ENCODE measurements around the gene SPATA2.
"Not testable (repeated sequence)": the region's sequence is repeated elsewhere in the genome, so short reads cannot be mapped to it uniquely, and the experiment has no call there.

Gene SPATA2, protein sequence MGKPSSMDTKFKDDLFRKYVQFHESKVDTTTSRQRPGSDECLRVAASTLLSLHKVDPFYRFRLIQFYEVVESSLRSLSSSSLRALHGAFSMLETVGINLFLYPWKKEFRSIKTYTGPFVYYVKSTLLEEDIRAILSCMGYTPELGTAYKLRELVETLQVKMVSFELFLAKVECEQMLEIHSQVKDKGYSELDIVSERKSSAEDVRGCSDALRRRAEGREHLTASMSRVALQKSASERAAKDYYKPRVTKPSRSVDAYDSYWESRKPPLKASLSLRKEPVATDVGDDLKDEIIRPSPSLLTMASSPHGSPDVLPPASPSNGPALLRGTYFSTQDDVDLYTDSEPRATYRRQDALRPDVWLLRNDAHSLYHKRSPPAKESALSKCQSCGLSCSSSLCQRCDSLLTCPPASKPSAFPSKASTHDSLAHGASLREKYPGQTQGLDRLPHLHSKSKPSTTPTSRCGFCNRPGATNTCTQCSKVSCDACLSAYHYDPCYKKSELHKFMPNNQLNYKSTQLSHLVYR

DNA sequence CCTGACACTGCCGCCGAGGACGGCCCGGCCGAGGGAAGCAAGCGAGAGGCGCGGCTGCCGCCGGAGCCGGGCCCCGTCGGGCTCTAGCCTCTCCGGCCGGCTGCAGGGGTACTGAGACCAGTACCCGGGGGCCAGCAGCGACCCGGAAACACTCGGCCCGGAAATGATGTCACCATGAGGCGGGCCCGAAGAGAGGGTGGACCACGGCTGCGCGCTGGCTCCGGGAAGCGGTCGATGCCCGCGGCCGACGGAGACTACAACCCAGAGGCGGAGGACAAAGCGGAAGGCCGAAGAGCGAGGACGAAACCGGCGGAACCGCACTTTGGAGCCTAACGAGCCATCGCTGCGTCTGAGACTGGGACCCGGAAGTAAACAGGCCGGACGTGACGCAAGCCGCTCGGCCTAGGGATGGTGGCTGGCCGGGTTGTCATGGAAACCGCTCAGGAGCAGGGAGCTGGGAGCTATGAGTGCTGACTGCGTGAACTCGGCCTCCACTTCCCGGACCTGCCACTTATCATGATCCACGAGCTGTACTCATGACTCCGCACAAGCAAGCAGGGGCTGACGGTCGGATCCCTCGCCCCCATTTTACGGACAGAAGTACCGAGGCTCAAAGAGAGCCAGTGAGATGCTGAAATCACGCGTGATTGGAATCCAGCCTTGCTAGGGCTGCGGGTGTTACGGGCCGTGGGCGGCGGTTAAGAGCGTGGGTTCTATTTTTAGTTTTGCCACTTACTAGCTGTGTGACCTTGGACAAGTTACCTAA lies at the start of gene SPATA2:
TSS of gene SPATA2 (minus strand) at position 150 of the 766 bp plus-strand sequence. CDS start 7,039 bp downstream, outside the sequence.
- DNase-seq (ENCODE audit: low read depth) = peak; percentile 89

DNA sequence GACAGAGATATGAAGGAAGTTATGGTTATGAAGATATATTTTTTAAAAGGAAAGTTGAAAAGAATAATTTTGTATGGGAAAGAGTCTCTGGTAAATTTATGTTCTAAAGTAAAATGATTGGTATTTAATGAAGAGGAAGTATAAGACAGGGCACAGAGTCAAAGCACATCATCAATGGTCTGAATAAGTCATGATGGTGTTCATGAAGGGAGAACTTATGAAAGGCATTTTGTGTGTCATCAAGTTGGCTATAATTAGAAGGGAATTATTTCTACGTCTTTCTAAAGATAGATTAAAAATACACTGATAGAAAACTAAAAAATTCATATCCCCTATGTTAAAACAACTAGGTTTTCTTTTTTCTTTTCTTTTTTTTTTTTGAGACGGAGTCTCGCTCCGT lies 46.1 kb upstream of the SPATA2 start:
- no peak for DNase-seq (ENCODE audit: low read depth)

DNA sequence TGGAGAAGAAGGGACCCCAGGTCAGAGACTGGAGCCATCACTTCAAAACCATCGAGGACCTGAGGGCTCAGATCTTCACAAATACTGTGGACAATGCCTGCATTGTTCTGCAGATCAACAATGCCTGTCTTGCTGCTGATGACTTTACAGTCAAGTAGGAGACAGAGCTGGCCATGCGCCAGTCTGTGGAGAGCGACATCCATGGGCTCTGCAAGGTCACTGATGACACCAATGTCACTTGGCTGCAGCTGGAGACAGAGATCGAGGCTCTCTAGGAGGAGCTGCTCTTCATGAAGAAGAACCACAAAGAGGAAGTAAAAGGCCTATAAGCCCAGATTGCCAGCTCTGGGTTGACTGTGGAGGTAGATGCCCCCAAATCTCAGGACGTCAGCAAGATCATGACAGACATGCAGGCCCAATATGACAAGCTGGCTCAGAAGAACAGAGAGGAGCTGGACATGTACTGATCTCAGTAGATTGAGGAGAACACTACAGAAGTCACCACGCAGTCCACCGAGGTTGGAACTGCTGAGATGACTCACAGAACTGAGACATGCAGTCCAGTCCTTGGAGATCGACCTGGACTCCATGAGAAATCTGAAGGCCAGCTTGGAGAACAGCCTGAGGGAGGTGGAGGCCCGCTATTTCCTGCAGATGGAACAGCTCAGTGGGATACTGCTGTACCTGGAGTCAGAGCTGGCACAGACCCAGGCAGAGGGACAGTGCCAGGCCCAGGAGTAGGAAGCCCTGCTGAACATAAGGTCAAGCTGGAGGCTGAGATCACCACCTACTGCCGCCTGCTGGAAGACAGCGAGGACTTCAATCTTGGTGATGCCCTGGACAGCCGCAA lies 42.0 kb upstream of the SPATA2 start:
- not testable (repeated sequence) for DNase-seq (ENCODE audit: low read depth)

DNA sequence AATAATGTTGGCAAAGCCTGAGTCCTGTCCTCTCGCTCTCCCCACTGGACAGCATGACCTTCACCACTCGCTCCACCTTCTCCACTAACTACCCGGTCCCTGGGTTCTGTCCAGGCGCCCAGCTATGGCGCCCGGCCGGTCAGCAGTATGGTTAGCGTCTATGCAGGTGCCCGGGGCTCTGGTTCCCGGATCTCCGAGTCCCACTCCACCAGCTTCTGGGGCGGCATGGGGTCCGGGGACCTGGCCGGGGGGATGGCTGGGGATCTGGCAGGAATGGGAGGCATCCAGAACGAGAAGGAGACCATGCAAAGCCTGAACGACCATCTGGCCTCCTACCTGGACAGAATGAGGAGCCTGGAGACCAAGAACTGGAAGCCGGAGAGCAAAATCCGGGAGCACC lies 41.4 kb upstream of the SPATA2 start:
- DNase-seq (ENCODE audit: low read depth) = no peak

DNA sequence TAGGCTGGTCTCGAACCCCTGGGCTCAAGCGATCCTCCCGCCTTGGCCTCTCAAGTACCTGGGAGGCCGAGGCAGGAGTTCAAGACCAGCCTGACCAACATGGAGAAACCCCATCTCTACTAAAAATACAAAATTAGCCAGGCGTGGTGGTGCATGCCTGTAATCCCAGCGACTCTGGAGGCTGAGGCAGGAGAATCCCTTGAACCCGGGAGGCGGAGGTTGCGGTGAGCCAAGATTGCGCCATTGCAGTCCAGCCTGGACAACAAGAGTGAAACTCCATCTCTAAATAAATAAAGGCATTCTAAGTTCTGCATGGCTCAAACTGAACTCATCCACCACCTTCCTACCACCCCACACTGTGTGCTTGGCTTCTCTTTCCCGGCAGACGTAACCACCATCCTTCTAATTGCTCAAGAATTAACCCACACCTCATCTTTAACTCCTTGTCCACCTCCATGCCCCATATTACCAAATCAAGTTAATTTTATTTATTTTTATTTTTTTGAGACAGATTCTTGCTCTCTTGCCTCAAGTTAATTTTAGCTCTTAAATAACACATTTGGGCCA lies 40.6 kb upstream of the SPATA2 start:
- DNase-seq (ENCODE audit: low read depth) = not testable (repeated sequence)

DNA sequence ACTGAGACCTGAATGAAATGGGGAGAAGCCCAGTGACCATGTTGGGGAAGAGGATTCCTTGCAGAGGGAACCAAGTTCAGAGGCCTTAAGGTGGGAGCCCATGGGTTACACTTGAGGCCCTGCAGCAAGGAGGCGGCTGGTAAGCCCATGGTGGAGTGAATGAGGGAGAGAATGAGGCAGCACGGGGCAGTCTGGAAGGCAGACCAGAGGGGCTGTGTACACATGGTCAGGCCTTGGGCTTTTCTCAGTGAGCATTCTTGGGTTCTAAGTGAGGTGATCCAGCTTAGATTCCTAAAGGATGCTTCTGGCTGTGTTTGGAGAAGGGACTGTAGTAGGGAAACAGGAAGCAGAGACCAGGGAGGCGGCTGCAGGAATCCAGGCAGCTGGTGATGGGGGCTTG lies 39.8 kb upstream of the SPATA2 start:
- DNase-seq (ENCODE audit: low read depth) = no peak

DNA sequence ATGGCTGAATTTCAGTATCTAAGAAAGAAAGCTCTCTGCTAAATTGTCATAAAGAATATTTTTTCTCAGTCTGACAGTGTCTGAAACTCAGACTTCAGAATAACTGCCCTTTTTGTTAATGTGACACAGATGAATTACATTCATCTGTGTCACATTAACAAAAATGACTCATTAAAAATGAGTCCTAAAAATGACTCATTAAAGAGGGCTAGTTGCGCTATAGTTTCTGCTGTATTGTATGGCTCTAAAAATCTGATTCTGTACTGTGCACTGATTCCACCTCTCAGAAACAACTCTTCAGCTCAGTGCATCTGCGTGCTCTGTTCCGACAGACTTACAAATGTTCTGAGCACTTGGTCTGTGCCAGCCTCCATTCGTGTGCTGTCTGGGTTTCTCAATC lies 35.8 kb upstream of the SPATA2 start:
- DNase-seq (ENCODE audit: low read depth) = no peak

DNA sequence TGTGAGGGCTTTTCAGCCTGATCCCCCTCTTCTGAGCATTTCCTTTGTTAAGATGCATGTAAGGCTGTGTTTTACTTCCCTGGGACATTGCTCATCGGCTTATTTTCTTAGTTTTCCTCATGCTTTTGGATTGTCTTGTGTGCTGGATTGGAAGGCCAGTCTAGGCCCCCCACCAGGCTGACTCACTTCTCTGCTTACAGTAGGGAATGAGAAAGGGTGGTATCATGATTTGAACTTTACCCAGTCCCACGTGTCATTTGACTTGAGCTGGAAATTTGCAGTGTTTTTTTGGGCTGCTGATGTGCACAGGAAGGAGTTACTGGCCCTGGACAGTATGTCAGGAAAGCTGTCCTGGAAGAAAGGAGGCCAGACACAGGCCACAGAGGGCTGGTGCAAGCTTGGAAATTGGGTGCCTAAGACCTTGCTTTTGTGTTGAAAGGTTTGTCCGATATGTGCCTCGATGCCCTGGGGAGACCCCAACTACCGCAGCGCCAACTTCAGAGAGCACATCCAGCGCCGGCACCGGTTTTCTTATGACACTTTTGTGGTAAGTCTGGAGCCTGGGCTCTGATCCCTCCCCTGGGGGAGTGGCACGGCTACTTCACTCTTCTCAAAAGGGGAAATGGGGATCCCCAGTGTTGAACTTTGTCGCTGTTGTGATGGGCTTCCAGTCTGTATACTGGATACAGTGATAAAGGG lies 33.6 kb upstream of the SPATA2 start:
- DNase-seq (ENCODE audit: low read depth) = no peak

DNA sequence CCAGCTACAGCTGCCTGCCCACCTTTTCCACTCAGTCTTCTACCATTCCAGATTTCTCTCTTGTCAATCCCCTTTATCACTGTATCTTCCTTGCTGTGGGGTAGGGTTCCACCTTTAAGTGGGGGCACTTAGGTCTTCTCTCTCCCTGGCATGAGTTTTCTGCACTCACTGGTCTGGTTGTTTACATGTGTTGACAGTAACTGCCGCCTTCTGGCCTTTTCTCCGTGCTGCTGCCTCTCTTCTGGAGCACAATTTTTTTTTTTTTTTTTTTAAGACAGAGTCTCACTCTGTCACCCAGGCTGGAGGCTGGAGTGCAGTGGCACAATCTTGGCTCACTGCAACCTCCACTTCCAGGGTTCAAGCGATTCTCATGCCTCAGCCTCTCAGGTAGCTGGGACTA lies 32.8 kb upstream of the SPATA2 start:
- DNase-seq (ENCODE audit: low read depth) = no peak

DNA sequence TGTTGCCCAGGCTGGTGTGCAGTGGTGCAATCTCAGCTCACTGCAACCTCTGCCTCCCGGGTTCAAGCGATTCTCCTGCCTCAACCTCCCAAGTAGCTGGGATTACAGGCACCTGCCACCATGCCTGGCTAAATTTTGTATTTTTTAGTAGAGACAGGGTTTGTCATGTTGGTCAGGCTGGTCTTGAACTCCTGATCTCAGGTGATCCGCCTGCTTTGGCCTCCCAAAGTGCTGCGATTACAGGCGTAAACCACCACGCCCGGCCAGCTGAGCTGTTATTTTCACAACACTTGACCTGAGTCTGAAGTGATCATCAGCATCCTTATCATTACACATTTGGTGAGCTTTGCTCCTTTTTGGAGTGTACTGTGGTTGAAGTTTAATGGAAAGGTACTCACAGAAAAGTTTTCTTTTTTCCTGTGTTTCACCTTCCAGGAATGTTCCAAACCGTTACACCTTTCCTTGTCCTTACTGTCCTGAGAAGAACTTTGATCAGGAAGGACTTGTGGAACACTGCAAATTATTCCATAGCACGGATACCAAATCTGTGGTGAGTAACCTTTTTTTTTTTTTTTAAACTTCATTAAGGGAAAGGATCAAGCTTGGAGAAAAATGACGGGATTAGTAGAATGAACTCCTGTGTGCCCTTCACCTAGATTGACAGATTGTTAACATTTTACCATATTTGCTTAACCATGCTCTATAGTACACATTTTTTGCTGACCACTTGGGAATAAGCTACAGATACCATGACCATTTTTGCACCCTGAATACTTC lies 30.6 kb upstream of the SPATA2 start:
- DNase-seq (ENCODE audit: low read depth) = no peak

DNA sequence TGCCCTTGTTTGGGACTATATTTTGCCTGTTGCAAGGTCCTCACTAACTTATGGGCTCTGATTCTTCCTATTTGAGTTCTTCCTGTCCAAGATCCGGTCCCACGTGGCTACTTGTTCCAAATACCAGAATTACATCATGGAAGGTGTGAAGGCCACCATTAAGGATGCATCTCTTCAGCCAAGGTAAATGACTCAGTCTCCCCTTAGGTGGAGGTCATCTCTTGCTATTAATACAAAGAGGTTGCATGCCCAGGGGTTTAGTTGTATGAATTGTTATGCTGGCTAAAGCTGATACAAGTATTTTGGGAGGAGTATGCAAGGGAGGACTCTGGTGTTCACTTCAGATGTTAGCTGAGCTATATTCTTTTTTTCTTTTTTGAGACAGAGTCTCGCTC lies 30.0 kb upstream of the SPATA2 start:
- no peak for DNase-seq (ENCODE audit: low read depth)

DNA sequence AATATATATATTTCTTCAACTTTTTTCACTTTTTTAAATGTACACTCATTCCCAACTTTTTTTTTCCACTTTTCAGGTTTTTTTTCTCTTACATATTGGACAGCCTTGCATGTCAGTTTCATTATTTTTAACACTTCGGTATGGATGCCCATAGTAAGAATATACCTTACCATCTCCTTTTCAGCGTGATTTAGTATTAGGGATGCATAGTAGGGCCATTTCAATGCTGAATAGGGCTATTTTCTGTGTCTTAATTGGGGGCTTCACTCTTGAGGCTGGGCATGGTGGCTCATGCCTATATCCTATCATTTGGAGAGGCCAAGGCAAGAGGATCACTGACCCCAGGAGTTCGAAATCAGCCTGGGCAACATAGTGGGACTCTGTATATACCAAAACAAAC lies 27.6 kb upstream of the SPATA2 start:
- no peak for DNase-seq (ENCODE audit: low read depth)

DNA sequence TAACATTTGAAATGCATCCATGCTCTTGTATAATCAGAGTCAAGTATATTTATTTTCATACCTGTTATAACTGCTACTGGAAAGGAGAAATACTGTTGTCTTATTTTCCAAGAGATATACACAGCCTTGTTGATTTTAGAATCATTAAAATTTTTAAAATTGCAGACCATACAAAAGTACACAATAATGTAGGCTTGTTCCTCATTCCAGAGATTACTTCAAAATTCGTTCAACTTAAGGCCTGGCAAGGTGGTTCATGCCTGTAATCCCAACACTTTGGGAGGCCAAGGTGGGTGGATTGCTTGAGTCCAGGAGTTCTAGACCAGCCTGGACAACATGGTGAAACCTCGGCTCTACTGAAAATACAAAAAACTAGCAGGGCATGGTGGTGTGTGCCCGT lies 27.0 kb upstream of the SPATA2 start:
- DNase-seq (ENCODE audit: low read depth) = no peak

DNA sequence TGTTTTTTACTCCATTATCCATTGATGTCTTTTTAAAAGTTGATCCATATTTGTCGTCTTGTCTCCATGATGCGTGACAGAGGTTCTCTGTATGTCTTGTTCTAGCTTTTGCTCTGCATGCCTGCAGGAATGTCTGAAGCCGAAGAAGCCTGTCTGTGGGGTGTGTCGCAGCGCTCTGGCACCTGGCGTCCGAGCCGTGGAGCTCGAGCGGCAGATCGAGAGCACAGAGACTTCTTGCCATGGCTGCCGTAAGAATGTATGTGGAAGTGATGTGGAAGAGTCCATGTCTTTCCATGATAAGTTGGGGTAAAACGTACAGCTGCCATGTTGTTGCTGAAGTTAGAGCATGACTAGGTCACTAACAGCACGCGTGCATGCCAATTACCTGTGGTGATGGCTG lies 26.1 kb upstream of the SPATA2 start:
- no peak for DNase-seq (ENCODE audit: low read depth)

DNA sequence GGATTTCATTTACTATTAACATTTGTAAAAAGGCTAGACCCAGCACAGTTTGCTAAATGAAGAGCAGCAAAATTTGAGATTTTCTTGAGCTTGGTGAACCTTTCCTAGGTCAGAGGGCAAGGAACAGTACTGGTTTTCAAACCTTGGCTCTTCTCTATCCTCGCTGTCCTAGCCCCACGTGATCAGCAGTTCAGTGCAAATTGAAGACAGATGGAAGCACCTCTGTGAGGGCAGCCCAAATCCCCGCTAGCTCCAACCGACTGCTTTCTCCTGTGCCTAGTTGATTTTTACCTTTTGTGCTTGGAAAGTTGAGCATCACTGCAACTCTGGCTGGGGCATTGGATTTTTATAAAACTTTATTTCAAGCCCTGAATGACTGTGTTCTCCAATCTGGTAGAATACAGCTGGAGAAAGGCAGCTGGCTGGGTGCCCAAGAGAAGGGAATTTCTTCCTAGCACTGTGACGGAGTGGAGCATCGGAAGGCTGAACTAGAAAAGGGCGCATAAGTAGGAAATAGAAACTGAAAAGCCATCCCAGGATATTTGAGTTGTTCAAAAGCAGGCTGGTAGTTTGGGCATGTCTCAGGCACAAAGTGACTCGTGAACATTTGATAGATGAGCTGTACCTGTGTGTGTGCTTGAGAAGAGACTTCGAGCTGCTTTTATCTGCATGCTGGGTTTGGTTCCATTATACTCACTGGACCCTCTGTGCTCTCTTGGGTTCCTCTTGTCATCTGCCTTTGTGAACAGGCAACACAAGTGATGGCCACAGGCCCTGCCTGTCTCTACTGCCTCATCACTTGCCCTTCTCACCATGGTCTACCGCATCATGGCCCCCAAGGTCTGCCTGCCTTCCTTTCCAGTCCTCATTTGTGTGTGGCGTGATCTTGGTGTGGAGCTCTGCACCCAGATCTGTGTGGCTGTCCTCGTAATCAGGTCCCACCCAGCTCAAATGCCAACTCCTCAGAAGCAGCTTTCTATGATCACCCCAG lies 23.1 kb upstream of the SPATA2 start:
- DNase-seq (ENCODE audit: low read depth) = no peak

DNA sequence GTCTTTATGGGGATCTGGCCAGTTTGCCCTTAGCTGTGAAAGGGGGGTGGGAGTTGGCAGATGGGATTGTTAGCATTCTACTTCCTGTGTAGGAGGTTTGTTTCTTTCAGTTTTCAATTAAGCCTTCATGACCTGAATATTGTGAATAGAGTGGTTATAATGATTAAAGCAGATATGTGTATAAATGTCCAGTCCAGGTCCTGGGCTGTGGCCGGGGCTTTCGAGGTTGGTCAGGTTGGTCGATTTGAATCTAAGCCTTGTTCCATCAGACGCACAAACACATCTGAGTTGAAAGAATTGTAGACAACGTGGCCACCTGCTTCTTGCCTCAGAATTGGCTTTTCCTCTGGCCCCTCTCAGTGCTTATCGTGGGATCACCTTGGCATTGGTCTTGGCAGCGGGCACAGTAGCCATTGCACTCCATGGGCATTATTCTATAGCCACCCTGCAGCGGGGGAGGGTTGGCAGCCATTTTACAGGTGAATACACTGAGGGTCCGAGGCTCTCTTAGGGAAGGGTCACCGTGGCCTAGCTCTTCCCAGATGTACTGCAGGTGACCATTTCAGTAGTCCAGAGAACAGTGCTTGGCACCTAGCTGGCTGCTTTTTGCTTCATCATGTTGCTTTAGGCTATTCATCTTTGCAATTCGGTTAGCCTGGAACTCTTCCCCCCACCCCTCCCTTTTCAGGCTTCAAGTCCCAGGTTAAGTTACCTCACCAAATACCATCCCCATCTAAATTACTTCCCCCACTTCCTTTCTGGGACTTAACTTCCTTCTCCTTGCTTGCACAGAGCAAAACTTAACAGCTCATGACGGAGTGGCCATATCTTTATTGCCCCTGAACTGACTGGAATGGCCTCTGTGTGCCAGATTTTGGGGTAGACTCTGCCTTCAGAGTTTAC lies 21.9 kb upstream of the SPATA2 start:
- DNase-seq (ENCODE audit: low read depth) = no peak

DNA sequence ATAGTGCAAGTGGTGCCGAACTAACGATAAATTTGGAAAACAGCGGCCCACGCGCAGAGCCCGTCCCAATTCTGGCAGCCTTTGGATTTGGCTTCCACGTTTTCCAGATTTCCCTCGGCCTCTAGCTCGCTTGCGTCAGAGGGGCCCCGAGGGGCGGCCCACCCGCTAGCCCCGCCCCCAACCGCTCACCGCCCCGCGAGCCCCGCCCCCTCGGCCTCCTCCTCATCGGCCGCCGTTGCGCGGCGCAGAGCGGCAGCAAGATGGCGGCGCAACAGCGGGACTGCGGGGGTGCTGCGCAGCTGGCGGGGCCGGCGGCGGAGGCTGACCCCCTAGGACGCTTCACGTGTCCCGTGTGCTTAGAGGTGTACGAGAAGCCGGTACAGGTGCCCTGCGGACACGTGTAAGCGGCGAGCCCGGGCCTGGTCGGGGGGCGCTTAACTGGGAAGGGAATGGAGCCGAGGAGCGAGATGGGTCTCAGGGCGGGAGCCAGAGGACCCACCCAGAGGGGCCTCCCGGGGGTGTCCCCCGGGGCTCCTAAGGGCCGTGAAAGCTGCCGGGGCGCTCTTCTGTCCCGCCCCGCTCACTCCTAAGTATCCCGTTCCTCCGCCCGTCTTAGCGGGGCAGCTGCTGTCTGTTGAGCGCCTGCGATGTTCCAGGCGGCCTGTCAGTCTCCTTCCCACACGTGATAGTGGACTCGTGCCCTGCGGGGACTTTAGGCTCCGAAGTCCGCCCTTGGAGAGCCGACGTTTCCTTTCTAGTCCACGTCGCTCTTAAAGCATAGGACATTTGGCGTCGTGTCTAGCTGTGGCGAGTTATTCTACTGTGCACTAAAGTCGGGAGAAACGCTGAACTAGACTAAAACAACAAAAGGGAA lies 21.1 kb upstream of the SPATA2 start, which contains the start of gene RNF114:
TSS of gene RNF114 (plus strand) at position 245 of the 874 bp plus-strand sequence. CDS start at position 261, 16 bp downstream.
- peak; percentile 86 for DNase-seq (ENCODE audit: low read depth)

Measured in stimulated activated CD8-positive, alpha-beta memory T cell treated with anti-CD3 and anti-CD28 coated beads, Interleukin-4, amount 100 ng/mL, for 24 hours (primary cell).